HG03565 (cell line): ENCODE results near the gene CRX.
"Not testable (repeated sequence)": the region's sequence is repeated elsewhere in the genome, so short reads cannot be mapped to it uniquely, and the experiment has no call there.

Experiments used
- ATAC-seq: cut with Tn5 transposase; IDR thresholded peaks from one replicate; pipeline ENCODE4 v1.9.1; 2021; ENCODE audit warnings: mild to moderate bottlenecking, moderate library complexity; ENCODE audit not compliant: unreplicated experiment

The CRX gene

GRCh38 chr19:47803148-47803547, 18.6 kb upstream of the CRX start:
- ATAC-seq: not testable (repeated sequence)

DNA sequence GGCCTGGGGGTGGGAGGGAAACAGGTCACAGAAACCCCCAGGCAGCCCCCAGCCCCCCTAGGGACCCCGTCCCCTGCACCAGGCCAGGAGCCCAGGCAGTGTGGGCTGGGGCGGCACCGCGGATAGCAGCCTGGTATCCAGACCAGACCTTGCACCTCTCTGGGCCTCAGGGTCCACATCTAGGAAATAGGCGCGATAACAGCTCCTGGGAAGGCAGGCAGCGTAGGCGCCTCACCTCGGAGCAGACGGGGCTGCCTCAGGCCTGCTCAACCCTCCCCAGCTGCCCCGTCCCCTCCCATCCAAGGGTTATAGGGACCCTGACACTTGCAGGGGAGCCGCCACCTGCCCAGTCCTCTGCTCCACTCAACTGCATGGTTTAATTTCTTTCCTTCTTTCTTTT, 18.1 kb upstream of the CRX start:
- not testable (repeated sequence) for ATAC-seq

DNA sequence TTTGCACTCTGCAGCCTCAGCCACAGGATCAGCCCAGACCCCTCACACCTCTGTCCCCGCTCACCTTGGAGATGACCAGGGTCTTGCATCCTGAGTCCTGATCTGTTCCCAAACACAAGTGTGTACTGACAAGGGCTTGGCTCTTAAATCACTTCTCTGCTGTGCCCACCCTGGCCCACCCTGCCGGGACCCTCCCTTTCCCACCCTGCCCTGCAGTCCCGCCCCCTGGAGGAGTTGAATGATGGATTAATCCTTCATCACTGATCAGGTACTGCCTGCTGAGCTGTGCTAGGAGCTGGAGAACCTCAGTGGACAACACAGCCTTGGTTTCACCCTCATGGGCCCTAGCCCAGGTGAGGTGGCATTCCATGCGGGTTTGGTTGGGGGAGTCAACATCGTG, 17.3 kb upstream of the CRX start, which contains the start of gene TPRX1:
Gene TPRX1 (minus strand): TSS at position 101 of the 400 bp plus-strand sequence. CDS start 12 bp downstream, at position 89.
- not testable (repeated sequence) for ATAC-seq

GRCh38 chr19:47805313-47805712, 16.4 kb upstream of the CRX start:
- ATAC-seq: no peak

GRCh38 chr19:47806435-47806834, 15.3 kb upstream of the CRX start:
- ATAC-seq: no peak

DNA sequence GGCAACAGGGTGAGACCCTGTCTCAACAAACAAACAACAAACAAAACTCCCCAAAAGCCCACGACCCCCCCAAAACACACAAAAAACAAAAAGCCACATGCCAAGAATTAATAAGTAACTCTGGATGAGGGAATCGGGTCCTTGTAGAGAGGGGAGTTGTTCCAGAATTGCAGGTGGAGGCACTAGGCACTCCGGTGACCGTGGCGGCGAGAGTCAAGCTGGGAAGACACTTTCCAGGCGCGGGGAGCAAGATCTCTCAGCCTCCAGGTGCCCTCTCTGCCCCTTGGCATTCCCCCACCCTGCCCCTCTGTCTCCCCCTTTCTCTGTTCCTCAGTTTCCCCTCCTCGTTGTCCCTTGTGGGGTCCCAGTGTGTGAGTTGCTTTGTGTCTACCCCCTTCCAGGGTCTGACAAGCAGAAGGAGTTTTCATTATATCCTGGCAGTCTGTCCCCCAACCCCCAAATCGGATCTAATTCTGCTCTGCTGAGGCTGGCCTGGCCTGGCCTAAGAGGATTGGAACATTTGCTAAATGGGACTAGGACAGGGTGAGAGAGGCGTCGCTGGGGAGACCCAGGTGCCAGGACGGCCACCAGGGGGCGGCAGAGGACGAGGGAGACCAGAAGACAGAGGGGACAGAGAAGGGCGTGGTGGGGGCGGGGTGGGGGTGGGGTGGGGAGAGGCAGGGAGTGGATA, 8.3 kb upstream of the CRX start:
- ATAC-seq: no peak

DNA sequence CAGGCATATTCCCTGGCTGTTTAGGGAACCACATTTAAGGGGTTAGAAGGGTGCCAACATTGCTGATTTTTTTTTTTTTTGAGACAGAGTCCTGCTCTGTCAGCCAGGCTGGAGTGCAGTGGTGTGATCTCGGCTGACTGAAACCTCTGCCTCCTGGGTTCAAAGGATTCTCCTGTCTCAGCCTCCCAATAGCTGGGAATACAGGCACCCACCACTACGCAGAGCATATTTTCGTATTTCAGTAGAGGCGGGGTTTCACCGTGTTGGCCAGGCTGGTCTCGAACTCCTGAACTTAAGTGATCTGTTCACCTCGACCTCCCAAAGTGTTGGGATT, 7.8 kb upstream of the CRX start:
- ATAC-seq: no peak

- not testable (repeated sequence) for ATAC-seq
Observed at GRCh38 chr19:47816270-47816669, 5.5 kb upstream of the CRX start.

- ATAC-seq: not testable (repeated sequence)
Observed at GRCh38 chr19:47818221-47818620, 3.5 kb upstream of the CRX start.

DNA sequence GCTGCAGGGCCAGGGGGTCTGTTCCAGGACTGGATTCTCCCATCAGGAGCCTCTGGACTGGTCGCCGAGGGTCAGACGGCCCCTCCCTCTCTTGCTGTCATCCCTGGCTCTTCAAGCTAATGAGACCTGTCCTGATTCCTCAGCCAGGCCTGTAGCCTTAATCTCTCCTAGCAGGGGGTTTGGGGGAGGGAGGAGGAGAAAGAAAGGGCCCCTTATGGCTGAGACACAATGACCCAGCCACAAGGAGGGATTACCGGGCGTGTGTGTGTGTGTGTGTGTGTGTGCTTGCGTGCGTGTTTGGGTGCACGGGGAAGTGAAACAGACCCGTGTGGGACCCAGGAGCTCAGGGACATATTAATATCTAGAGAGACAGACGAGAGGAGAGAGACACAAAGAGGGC, 1.9 kb upstream of the CRX start:
- no peak for ATAC-seq

- no peak for ATAC-seq
Observed at GRCh38 chr19:47820410-47820809, 1.3 kb upstream of the CRX start.

DNA sequence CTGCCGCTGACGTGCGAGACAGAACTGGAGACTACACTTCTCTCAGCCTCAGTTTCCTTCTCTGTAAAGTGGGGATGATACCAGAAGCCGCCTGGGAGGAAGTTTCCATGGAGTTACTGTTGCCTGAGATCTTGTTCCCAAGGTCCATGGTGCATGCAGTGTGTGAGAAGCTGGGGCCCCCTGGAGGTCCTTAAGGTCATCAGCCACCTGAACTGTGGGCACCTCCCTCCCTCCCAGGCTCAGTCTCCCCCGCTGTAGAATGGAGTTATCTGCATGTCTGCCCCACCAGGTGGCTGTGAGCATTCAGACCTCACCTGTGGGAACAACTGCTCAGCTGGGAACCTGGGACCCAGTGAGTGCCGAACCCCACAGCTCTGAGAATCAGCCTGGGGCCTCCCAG, 2.7 kb downstream of the CRX start:
- ATAC-seq: no peak

DNA sequence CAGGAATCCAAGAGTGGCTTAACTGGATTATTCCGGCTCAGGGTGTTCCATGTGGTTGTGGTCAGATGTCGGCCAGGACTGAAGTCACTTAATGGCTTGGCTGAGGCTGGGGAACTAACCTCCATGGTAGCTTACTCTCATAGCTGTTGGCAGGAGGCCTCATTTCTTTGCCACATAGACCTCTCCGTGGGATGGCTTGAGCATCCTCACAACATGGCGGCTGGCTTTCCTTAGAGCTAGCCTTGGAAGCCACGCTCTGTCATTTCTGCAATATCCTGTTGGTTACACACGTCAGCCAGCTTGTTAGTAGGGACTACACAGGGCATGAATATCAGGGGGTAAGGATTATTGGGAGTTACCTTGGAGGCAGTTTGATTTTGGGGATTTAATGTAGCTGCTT, 5.1 kb downstream of the CRX start:
- no peak for ATAC-seq

DNA sequence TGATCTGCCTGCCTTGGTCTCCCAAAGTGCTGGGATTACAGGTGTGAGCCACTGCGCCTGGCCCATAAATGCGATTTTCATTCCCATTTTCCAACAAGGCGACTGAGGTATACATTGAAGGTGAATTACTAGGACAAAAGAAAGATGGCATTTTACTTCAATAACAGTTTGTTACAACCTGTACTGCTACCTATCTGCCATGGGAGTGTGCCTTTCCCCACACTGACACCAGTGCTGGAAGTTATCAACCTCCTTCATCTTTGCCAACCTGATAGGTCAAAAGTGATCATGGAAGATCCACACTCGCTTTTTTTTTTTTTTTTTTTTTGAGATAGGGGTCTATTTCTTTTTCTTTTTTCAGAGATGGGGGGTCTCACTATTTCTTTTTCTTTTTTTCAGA, 11.0 kb downstream of the CRX start:
- ATAC-seq: no peak

- ATAC-seq: no peak
Observed at GRCh38 chr19:47836038-47836437, 14.3 kb downstream of the CRX start.

- no peak for ATAC-seq
Observed at GRCh38 chr19:47839411-47839810, 17.7 kb downstream of the CRX start.

DNA sequence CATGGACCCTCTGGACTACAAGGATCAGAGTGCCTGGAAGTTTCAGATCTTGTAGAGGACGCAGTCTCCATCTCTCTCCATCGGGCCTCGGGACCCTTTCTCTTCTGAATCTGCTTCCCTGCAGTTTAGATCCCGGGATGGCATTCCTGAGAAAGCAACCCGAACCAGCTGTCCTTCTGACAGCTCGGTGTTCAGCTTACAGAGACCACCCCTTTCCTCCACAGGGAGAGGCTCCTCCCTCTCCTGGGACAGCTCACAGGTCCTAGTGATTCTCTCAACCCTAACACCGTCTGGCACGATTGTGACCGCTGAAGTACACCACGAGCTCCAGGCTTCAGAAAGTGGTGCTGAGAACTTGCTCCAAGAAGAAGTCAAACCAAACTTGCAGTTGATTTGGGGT, 18.2 kb downstream of the CRX start:
- ATAC-seq: no peak

GRCh38 chr19:47842941-47843340, 21.2 kb downstream of the CRX start:
- ATAC-seq: no peak

GRCh38 chr19:47848425-47848822, 26.7 kb downstream of the CRX start:
- ATAC-seq: no peak

DNA sequence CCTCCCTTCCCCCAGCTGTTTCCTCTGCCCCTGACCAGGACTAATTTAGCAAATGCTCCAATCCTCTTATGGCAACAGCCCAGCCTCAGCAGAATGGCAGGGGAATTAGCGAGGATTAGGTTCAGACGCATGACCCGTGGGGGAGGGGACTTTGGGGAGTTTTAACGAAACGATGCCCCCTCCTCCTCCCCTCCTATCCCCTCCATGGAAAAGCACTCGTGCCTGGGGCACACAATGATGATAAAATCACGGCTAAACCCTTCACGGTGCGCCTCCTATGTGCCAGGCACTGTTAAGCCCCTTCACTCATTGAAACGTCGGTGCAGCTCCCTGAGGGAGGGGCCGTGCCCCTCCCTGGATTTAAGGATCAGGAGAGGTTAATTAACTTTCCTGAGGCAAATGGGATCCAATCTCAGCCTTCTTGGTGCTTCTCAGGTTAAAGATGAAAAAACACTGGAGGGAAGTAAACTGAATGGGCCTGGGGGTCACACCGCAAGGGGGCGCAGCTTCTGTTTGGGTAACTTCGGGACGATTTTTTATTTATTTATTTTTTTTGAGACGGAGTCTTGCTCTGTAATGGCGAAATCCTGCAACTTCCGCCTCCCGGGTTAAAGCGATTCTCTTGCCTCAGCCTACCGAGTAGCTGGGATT, 27.2 kb downstream of the CRX start:
- ATAC-seq: no peak

GRCh38 chr19:47853003-47853402, 31.3 kb downstream of the CRX start:
- ATAC-seq: no peak

- no peak for ATAC-seq
Observed at GRCh38 chr19:47854459-47854858, 32.7 kb downstream of the CRX start.

GRCh38 chr19:47858231-47858630, 36.5 kb downstream of the CRX start:
- ATAC-seq: not testable (repeated sequence)
